Measurements from ENCODE around the gene EHMT1. TPM values are rescaled to one million over a fixed set of nuclear protein-coding genes. Genes with fewer than 3 reads are reported as not detected.

Gene EHMT1
- total and polyA plus RNA-seq, 8 donors, result 29.9 to 51.1 (median 32.6) TPM

- Histone ChIP-seq H3K4me3 (no peak overlapping the region), H3K36me3 (no peaks in the 10 kb centered on the region), H3K9me3 (no peaks in the 10 kb centered on the region), H3K27me3 (no peaks in the 10 kb centered on the region), H3K27ac (no peak overlapping the region), H3K4me1 (peaks cover 5 to 12% (median 8%) of the 10 kb centered on the region in 3 donors)
- TF ChIP-seq, protein P1, sequence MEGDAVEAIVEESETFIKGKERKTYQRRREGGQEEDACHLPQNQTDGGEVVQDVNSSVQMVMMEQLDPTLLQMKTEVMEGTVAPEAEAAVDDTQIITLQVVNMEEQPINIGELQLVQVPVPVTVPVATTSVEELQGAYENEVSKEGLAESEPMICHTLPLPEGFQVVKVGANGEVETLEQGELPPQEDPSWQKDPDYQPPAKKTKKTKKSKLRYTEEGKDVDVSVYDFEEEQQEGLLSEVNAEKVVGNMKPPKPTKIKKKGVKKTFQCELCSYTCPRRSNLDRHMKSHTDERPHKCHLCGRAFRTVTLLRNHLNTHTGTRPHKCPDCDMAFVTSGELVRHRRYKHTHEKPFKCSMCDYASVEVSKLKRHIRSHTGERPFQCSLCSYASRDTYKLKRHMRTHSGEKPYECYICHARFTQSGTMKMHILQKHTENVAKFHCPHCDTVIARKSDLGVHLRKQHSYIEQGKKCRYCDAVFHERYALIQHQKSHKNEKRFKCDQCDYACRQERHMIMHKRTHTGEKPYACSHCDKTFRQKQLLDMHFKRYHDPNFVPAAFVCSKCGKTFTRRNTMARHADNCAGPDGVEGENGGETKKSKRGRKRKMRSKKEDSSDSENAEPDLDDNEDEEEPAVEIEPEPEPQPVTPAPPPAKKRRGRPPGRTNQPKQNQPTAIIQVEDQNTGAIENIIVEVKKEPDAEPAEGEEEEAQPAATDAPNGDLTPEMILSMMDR (IDR thresholded peaks at IDR 0.05), result no peak
- intact Hi-C loops (cut with DNase I), result no loop called here
- DNase-seq, result no peak
- 70 to 88% methylated on average over 5 of the region's 5 CpGs for WGBS, 2 donors
- no peak for ATAC-seq
- FAIRE-seq, result no peak
These were observed 67.1 kb downstream of the EHMT1 start for GRCh38 chr9:137685741-137686420.

GRCh38 chr9:137688261-137688660, 69.5 kb downstream of the EHMT1 start:
- no peak overlapping the region for H3K27ac ChIP-seq
- no peak for FAIRE-seq
- H3K4me1 ChIP-seq, result peaks cover 4 to 5% (median 4%) of the 10 kb centered on the region in 3 donors
- no peaks in the 10 kb centered on the region for H3K9me3 ChIP-seq
- no peak for DNase-seq
- TF ChIP-seq, protein P1 (IDR thresholded peaks at IDR 0.05), result no peak
- intact Hi-C loops (cut with DNase I), result no loop called here
- no peak overlapping the region for H3K4me3 ChIP-seq
- no peaks in the 10 kb centered on the region for H3K27me3 ChIP-seq
- H3K36me3 ChIP-seq, result no peaks in the 10 kb centered on the region
- no peak for ATAC-seq
- 94 to 96% methylated on average over 7 of the region's 7 CpGs for WGBS, 2 donors

- no peak for FAIRE-seq
- Histone ChIP-seq H3K36me3 (no peaks in the 10 kb centered on the region), H3K4me3 (no peak overlapping the region), H3K27me3 (no peaks in the 10 kb centered on the region), H3K4me1 (peaks cover 4 to 5% (median 4%) of the 10 kb centered on the region in 3 donors), H3K27ac (no peak overlapping the region), H3K9me3 (no peaks in the 10 kb centered on the region)
- peak in 3 of 4 donors; percentile 9 to 19 (median 11) for ATAC-seq
- 66 to 70% methylated on average over 8 of the region's 8 CpGs for WGBS, 2 donors
- no peak for DNase-seq
- TF ChIP-seq, protein P1 (IDR thresholded peaks at IDR 0.05), result no peak
- intact Hi-C loops (cut with DNase I), result no loop called here
These were observed 69.9 kb downstream of the EHMT1 start for GRCh38 chr9:137688725-137689124.

GRCh38 chr9:137689745-137690529, 71.1 kb downstream of the EHMT1 start:
- peak in 3 of 4 donors; percentile 43 to 54 (median 53) for ATAC-seq

More at GRCh38 chr9:137689745-137690529, 71.1 kb downstream of the EHMT1 start:
- TF ChIP-seq, protein P1 (IDR thresholded peaks at IDR 0.05), result no peak
- no peak for FAIRE-seq
- no peaks in the 10 kb centered on the region for H3K36me3 ChIP-seq
- no peak for DNase-seq
- intact Hi-C loops (cut with DNase I), result loop anchor here in 1 of 3 donors (10.0 kb wide), 1 partner anchor 125 kb away; no protein-coding TSS in a partner anchor
- H3K9me3 ChIP-seq, result no peaks in the 10 kb centered on the region
- no peak overlapping the region for H3K4me3 ChIP-seq
- H3K4me1 ChIP-seq, result peaks cover 0 to 5% (median 0%) of the 10 kb centered on the region in 3 donors
- 81 to 82% methylated on average over 16 of the region's 16 CpGs for WGBS, 2 donors
- no peaks in the 10 kb centered on the region for H3K27me3 ChIP-seq
- no peak overlapping the region for H3K27ac ChIP-seq
